Bronchial epithelial cell (primary cell): ENCODE measurements around the gene RASGRF2. TPM values are rescaled to one million over a fixed set of nuclear protein-coding genes. Genes with fewer than 3 reads are reported as not detected.
"Not testable (repeated sequence)": the region's sequence is repeated elsewhere in the genome, so short reads cannot be mapped to it uniquely, and the experiment has no call there.

ENCODE experiments used
- DNase-seq: peaks from one replicate; pipeline ENCODE4 v3.0.0-alpha.2; 2010; ENCODE audit warnings: low read depth
- FAIRE-seq: peaks from 2 replicates; lab custom pipeline; 2011; peaks lifted over from hg19 to GRCh38; lab: Jason Lieb, UNC
- H3K27me3 ChIP-seq: 2 replicates; pipeline ENCODE4 v1.5.1; 2011; ENCODE audit warnings: low read length; ENCODE audit not compliant: control insufficient read depth, insufficient read depth
- H3K36me3 ChIP-seq: 2 replicates; pipeline ENCODE4 v1.5.1; 2011; ENCODE audit warnings: low read length; ENCODE audit not compliant: control insufficient read depth, insufficient read depth
- H3K4me3 ChIP-seq: 2 replicates; pipeline ENCODE4 v1.5.1; 2011; ENCODE audit warnings: mild to moderate bottlenecking, low read depth, low read length, control low read depth
- total RNA-seq: library from RNA; depleted of rRNA; stranded (reverse); fragments of >200 nt; gene quantifications from 2 replicates; pipeline ENCODE4 v1.2.1, GENCODE V29; 2014
- TF ChIP-seq, protein P1 (sequence below): IDR thresholded peaks from 2 replicates; pipeline ENCODE4 v1.5.1; 2011; ENCODE audit warnings: mild to moderate bottlenecking, moderate library complexity, low read length, control low read depth, inconsistent platforms; ENCODE audit not compliant: insufficient read depth, severe bottlenecking

The RASGRF2 gene
- total RNA-seq, 1 donor from 2014 or later = 0.53 TPM

DNA sequence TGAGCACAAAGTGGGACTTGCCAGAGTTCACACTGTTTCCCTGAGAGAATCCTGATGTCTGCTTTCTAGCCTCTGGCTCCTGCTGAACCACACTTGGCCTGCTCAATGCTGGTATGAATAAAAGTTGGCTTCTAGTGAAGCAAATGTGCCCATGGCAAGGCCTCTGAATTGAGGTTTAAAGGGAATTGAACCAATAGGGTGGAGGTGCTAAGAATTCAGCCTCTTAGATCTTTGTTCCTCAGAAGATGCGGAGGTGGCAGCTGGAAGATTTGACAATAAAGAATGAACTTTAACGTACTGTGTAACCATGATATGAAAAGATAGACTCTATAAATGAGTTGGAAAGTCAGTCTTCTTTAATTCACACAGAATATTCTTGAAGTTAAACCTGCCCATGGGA, 57.2 kb downstream of the RASGRF2 start:
- DNase-seq (no peak), FAIRE-seq (no peak)
- TF ChIP-seq, protein P1, sequence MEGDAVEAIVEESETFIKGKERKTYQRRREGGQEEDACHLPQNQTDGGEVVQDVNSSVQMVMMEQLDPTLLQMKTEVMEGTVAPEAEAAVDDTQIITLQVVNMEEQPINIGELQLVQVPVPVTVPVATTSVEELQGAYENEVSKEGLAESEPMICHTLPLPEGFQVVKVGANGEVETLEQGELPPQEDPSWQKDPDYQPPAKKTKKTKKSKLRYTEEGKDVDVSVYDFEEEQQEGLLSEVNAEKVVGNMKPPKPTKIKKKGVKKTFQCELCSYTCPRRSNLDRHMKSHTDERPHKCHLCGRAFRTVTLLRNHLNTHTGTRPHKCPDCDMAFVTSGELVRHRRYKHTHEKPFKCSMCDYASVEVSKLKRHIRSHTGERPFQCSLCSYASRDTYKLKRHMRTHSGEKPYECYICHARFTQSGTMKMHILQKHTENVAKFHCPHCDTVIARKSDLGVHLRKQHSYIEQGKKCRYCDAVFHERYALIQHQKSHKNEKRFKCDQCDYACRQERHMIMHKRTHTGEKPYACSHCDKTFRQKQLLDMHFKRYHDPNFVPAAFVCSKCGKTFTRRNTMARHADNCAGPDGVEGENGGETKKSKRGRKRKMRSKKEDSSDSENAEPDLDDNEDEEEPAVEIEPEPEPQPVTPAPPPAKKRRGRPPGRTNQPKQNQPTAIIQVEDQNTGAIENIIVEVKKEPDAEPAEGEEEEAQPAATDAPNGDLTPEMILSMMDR = no peak
- Histone ChIP-seq H3K4me3 (no peak overlapping the region), H3K36me3 (no peaks in the 10 kb centered on the region), H3K27me3 (peaks cover 2% of the 10 kb centered on the region)

DNA sequence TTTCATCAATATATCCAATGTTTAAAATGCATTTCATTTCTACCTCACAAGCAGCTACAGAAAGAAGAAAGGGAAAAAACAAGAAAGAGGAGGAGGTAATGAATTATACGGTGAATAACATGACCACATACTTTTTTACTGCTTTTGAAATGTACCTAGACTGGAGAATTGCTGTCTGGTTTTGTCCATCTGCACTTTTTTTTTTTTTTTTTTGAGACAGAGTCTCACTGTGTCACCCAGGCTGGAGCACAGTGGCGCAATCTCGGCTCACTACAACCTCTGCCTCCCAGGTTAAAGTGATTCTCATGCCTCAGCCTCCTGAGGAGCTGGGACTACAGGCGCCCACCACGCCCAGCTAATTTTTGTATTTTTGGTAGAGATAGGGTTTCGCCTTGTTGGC, 58.4 kb downstream of the RASGRF2 start:
- H3K27me3 ChIP-seq, H3K36me3 ChIP-seq, FAIRE-seq, H3K4me3 ChIP-seq: not testable (repeated sequence)
- DNase-seq = peak; percentile 52

DNA sequence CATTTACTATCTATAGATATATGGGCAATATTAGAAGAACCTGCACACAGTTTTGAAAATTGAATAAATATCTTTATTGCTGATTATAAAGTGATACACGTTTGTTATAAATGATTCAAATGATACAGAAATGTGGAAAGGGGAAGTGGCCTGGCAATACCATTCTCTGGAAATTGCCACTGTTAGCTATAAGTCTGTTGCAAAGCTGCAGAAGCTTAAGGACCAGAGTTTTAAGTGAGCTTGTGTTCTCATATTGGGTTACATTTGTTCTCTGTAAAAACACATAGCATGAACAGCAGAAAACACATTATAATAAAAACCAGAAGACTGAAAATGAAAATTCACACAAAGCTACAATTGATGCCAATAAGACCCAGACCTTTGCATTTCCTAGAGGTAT, 59.6 kb downstream of the RASGRF2 start:
- DNase-seq (no peak), FAIRE-seq (no peak)
- Histone ChIP-seq H3K27me3 (peaks cover 2% of the 10 kb centered on the region), H3K36me3 (no peaks in the 10 kb centered on the region), H3K4me3 (no peak overlapping the region)
- TF ChIP-seq, protein P1 = no peak

DNA sequence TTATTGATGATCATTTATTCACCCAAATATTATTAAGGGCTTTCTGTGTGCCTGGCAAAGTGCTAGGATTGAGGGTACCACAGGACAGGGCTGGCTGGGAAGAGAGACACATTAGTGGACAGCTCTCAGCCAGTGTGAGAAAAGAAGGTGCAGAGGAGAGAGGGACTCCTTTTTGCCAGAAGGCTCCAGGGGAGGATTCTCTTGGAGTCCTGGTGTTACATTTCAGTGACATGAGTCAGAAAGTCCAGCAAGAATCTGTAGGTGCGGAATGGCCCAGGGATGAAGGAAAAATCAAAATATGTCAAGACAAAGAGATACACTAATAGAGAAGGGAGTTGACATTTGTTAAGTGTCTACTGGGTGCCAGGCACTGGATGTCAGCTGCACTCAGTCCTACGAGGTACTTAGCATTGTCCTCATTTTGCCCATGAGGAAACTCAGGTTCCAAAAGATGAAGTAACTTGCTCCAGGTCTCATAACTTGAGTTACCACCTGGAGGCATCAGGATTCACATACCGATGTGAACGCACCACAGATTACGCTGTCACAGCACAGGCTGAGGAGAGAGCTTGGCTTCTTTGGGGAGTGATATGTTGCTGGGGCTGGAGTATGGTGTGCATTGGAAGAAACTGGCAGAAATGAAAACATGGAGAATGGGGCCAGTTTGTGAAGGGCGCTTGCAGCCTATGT, 60.5 kb downstream of the RASGRF2 start:
- Histone ChIP-seq H3K27me3 (peaks cover 2% of the 10 kb centered on the region), H3K4me3 (no peak overlapping the region), H3K36me3 (no peaks in the 10 kb centered on the region)
- TF ChIP-seq, protein P1 = no peak
- peak; percentile 7 for DNase-seq
- no peak for FAIRE-seq

DNA sequence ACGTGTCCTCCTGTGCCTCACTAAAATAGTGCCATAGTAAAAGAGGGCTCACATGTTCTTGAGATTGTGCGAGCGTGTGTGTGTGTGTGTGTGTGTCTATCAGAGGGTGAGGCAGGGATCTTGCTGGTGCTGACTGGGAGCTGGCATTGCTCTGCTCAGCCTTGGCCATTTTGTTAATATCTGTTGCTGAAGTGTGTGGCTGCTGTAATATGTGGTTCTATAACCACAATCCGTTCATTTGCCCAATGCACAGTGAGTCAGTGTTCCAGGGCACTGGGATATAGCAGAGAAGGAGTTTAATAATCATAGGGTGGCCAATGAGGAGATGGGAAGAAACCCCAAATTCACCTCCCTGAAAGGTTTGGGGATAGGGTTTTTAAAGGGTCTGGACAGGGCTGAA, 61.3 kb downstream of the RASGRF2 start:
- no peak for FAIRE-seq
- no peaks in the 10 kb centered on the region for H3K36me3 ChIP-seq
- peaks cover 2% of the 10 kb centered on the region for H3K27me3 ChIP-seq
- H3K4me3 ChIP-seq = no peak overlapping the region
- TF ChIP-seq, protein P1 = no peak
- DNase-seq = no peak

DNA sequence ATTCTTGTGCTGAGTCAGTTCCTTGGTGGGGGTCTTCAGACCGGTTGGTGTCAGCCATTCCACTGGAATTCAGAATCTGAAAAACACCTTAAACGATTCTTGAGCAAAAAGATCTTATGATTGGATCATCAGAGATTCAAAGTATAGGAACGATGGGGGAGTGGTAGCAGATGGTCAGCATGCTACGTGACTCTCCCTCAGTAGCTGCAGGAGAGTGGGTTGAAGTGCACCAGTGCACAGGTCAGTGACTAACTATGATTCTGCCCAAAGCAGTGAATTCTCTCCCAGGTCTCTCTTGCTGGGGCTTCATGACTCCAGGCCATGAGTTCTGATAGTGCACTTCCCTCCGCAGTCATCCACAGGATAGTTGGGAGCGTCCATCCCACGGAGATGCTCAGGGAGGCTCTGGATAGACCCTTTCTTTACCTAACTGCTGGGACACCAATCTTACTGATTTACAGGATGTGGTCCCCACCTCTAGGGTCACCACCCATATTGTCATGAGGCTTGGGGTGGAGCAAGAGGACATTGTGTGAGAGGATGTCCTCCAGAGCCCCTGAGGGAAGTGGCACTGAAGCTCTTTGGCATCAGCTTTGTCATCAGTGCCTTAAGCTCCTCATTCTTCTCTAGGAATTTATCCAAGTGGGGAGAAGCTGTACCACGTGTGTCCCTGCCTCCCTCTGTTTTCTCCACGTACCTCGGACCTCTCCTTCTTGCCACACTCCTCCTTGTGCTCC, 62.0 kb downstream of the RASGRF2 start:
- FAIRE-seq (peak; percentile 55), DNase-seq (no peak)
- no peak overlapping the region for H3K4me3 ChIP-seq
- TF ChIP-seq, protein P1 = no peak
- H3K36me3 ChIP-seq = no peaks in the 10 kb centered on the region
- H3K27me3 ChIP-seq = peaks cover under 1% of the 10 kb centered on the region
